IMR-90 (cell line): ENCODE data around the gene ZNF407. TPM values are rescaled to one million over a fixed set of nuclear protein-coding genes. Genes with fewer than 3 reads are reported as not detected.

Source experiments
- ATAC-seq: fragments of 200-7000 bp; cut with Tn5 transposase; 2 replicates; pipeline ENCODE4 v1.9.1; 2020; ENCODE audit warnings: low read depth, mild to moderate bottlenecking, moderate library complexity
- BruUV-seq: library from RNA; stranded (reverse); fragments of 400-500 nt; replicated peaks from 2 replicates; lab custom pipeline; 2021; lab: Mats Ljungman, UMichigan
- CTCF ChIA-PET: fragments of 300-600 bp; formaldehyde crosslinking; extraction: SDS; loops from one replicate; lab custom pipeline; 2021; ENCODE audit warnings: antibody characterized with exemption; lab: Yijun Ruan, JAX
- POLR2A ChIA-PET: fragments of 300-600 bp; sonication (Branson Sonifier 250); formaldehyde crosslinking; loops from one replicate; lab custom pipeline; 2022; ENCODE audit warnings: antibody characterized with exemption; ENCODE audit not compliant: unreplicated experiment; lab: Charles Lee
- DNase-seq: peaks from one replicate; pipeline ENCODE4 v3.0.0; 2013
- H2AFZ ChIP-seq: replicated peaks from 2 replicates; pipeline ENCODE3; 2013; ENCODE audit warnings: low read length, mild to moderate bottlenecking; ENCODE audit not compliant: poor library complexity
- H2AK5ac ChIP-seq: 2 replicates; pipeline ENCODE4 v1.6.1; 2013; ENCODE audit warnings: low read depth, low read length, inconsistent platforms
- H2AK9ac ChIP-seq: replicated peaks from 2 replicates; pipeline ENCODE3; 2013; ENCODE audit warnings: mild to moderate bottlenecking, low read depth, low read length, moderate library complexity; ENCODE audit not compliant: poor library complexity
- H2BK120ac ChIP-seq: 2 replicates; pipeline ENCODE4 v1.6.1; 2013; ENCODE audit warnings: low read depth, low read length, inconsistent platforms
- H2BK15ac ChIP-seq: 3 replicates; pipeline ENCODE4 v1.6.1; 2013; ENCODE audit warnings: low read depth, low read length, inconsistent platforms
- H2BK20ac ChIP-seq: 2 replicates; pipeline ENCODE4 v1.6.1; 2013; ENCODE audit warnings: low read depth, mild to moderate bottlenecking, inconsistent platforms, low read length, moderate library complexity
- H2BK5ac ChIP-seq: 2 replicates; pipeline ENCODE4 v1.6.1; 2013; ENCODE audit warnings: mild to moderate bottlenecking, low read depth, low read length, inconsistent platforms; ENCODE audit not compliant: poor library complexity, severe bottlenecking
- H3K14ac ChIP-seq: replicated peaks from 2 replicates; pipeline ENCODE4 v1.6.1; 2013; ENCODE audit warnings: low read depth, low read length, inconsistent platforms
- H3K18ac ChIP-seq: 2 replicates; pipeline ENCODE4 v1.6.1; 2013; ENCODE audit warnings: low read depth, low read length, control low read depth
- H3K23ac ChIP-seq: 2 replicates; pipeline ENCODE4 v1.6.1; 2013; ENCODE audit warnings: low read depth, low read length, inconsistent platforms
- H3K27ac ChIP-seq: 2 replicates; pipeline ENCODE4 v1.5.1; 2013; ENCODE audit warnings: mild to moderate bottlenecking, control low read depth, low read length; ENCODE audit not compliant: insufficient read depth
- H3K27me3 ChIP-seq: 2 replicates; pipeline ENCODE4 v1.6.1; 2013; ENCODE audit warnings: low read length; ENCODE audit not compliant: control insufficient read depth, insufficient read depth
- H3K36me3 ChIP-seq: 2 replicates; pipeline ENCODE4 v1.6.1; 2013; ENCODE audit warnings: low read length, mixed read lengths; ENCODE audit not compliant: control insufficient read depth, insufficient read depth
- H3K4ac ChIP-seq: 2 replicates; pipeline ENCODE4 v1.6.1; 2013; ENCODE audit warnings: low read depth, low read length, inconsistent platforms
- H3K4me1 ChIP-seq: 2 replicates; pipeline ENCODE4 v1.6.1; 2013; ENCODE audit warnings: low read length, mixed read lengths; ENCODE audit not compliant: control insufficient read depth, insufficient read depth
- H3K4me2 ChIP-seq: 2 replicates; pipeline ENCODE4 v1.6.1; 2013; ENCODE audit warnings: low read depth, mild to moderate bottlenecking, control low read depth, low read length, moderate library complexity
- H3K4me3 ChIP-seq: 2 replicates; pipeline ENCODE4 v1.5.1; 2013; ENCODE audit warnings: low read depth, mild to moderate bottlenecking, control low read depth, low read length, moderate library complexity; ENCODE audit not compliant: insufficient read depth
- H3K56ac ChIP-seq: 2 replicates; pipeline ENCODE4 v1.6.1; 2013; ENCODE audit warnings: low read length, inconsistent platforms; ENCODE audit not compliant: insufficient read depth; ENCODE audit errors: extremely low read depth
- H3K79me1 ChIP-seq, 2 experiments: 2 replicates each; pipeline ENCODE4 v1.6.1; 2013; ENCODE audit warnings: low read length in 2 of 2, inconsistent platforms in 1 of 2, low read depth in 1 of 2
- H3K9ac ChIP-seq: 2 replicates; pipeline ENCODE4 v1.6.1; 2013; ENCODE audit warnings: low read depth, low read length, control low read depth
- H3K9me1 ChIP-seq: 2 replicates; pipeline ENCODE4 v1.6.1; 2013; ENCODE audit warnings: low read length, inconsistent platforms; ENCODE audit not compliant: insufficient read depth
- H3K9me3 ChIP-seq: 2 replicates; pipeline ENCODE4 v1.6.1; 2013; ENCODE audit warnings: low read length; ENCODE audit not compliant: control insufficient read depth, insufficient read depth
- H4K20me1 ChIP-seq: 2 replicates; pipeline ENCODE4 v1.6.1; 2013; ENCODE audit warnings: low read length, inconsistent platforms; ENCODE audit not compliant: insufficient read depth
- H4K5ac ChIP-seq: 2 replicates; pipeline ENCODE4 v1.6.1; 2013; ENCODE audit warnings: mild to moderate bottlenecking, low read depth, low read length, control low read depth
- H4K8ac ChIP-seq, 2 experiments: 2 replicates each; pipeline ENCODE4 v1.6.1; 2013; ENCODE audit warnings: low read depth in 2 of 2, low read length in 2 of 2, control low read depth in 1 of 2, inconsistent platforms in 1 of 2
- H4K91ac ChIP-seq: 2 replicates; pipeline ENCODE4 v1.6.1; 2013; ENCODE audit warnings: low read depth, low read length, inconsistent platforms; ENCODE audit not compliant: insufficient read depth
- BHLHE40 ChIP-seq: fragments of 150-350 bp; IDR thresholded peaks from 2 replicates; pipeline ENCODE4 v1.6.1; 2016; ENCODE audit warnings: mild to moderate bottlenecking, low read depth, low read length
- CEBPB ChIP-seq: IDR thresholded peaks from 2 replicates; pipeline ENCODE4 v1.6.1; 2012; ENCODE audit warnings: low read depth, low read length, improper control_type of control experiment
- CHD1 ChIP-seq: IDR thresholded peaks from 2 replicates; pipeline ENCODE4 v1.6.1; 2012; ENCODE audit warnings: low read depth, low read length, improper control_type of control experiment
- MAFK ChIP-seq: IDR thresholded peaks from 2 replicates; pipeline ENCODE4 v1.6.1; 2012; ENCODE audit warnings: low read depth, low read length, improper control_type of control experiment
- NFE2L2 ChIP-seq: fragments of 150-350 bp; IDR thresholded peaks from 2 replicates; pipeline ENCODE4 v1.6.1; 2016; ENCODE audit warnings: low read depth, mild to moderate bottlenecking, low read length
- POLR2A ChIP-seq: IDR thresholded peaks from 2 replicates; pipeline ENCODE4 v1.6.1; 2012; ENCODE audit warnings: mild to moderate bottlenecking, low read depth, low read length
- RAD21 ChIP-seq: IDR thresholded peaks from 2 replicates; pipeline ENCODE4 v1.6.1; 2012; ENCODE audit warnings: low read length, improper control_type of control experiment
- RCOR1 ChIP-seq: IDR thresholded peaks from 2 replicates; pipeline ENCODE4 v1.6.1; 2012; ENCODE audit warnings: mild to moderate bottlenecking, low read length, improper control_type of control experiment; ENCODE audit not compliant: insufficient replicate concordance
- RFX5 ChIP-seq: IDR thresholded peaks from 2 replicates; pipeline ENCODE4 v1.8.0; 2012; ENCODE audit warnings: low read depth, mild to moderate bottlenecking, low read length, moderate library complexity
- SMC3 ChIP-seq: fragments of 150-350 bp; IDR thresholded peaks from 2 replicates; pipeline ENCODE4 v1.6.1; 2016; ENCODE audit warnings: low read depth, mild to moderate bottlenecking, antibody characterized with exemption, low read length, moderate library complexity
- WGBS, 2 experiments: methylation state at CpG; one replicate each; pipeline versions ENCODE4 v1.1.5 to v1.1.7; 2013; ENCODE audit warnings: missing lambda C conversion rate in 2 of 2; ENCODE audit not compliant: insufficient read length in 1 of 2; ENCODE audit errors: extremely low coverage in 2 of 2; 5-methylcytosine and 5-hydroxymethylcytosine counted together
- dilution Hi-C: fragments of 300-500 bp; cut with HindIII; formaldehyde crosslinking; loops from one replicate; pipeline ENCODE4 v1.14.3; 2018; ENCODE audit warnings: low sequenced_read_pairs; ENCODE audit not compliant: unreplicated experiment
- in situ Hi-C: fragments of 300-500 bp; cut with MboI; formaldehyde crosslinking; loops from 3 replicates; pipeline ENCODE4 v1.14.3; 2019; ENCODE audit warnings: low sequenced_read_pairs, inconsistent platforms, mixed read lengths
- intact Hi-C: fragments of 100-400 bp; cut with micrococcal nuclease; formaldehyde crosslinking; loops from 2 replicates; pipeline ENCODE4 v1.10.0; 2022
- polyA plus RNA-seq, 3 experiments: library from polyadenylated mRNA; depleted of rRNA; stranded (reverse); fragments of >200 nt; gene quantifications; 2 replicates each; pipeline ENCODE4 v1.2.3, GENCODE V29; 2012; ENCODE audit warnings: low replicate concordance in 1 of 3
- total RNA-seq: library from RNA; depleted of rRNA; stranded (reverse); fragments of >200 nt; gene quantifications from 2 replicates; pipeline ENCODE4 v1.2.3, GENCODE V29; 2012
- TF ChIP-seq, protein P1 (sequence below): fragments of 150-350 bp; IDR thresholded peaks from 2 replicates; pipeline ENCODE4 v1.6.1; 2017; ENCODE audit warnings: mild to moderate bottlenecking, antibody characterized with exemption, low read length, low read depth
- TF ChIP-seq, protein P2 (sequence below): conservative IDR thresholded peaks from 2 replicates; pipeline ENCODE4 v1.5.1; 2012; ENCODE audit warnings: mild to moderate bottlenecking, low read depth, low read length, improper control_type of control experiment

ZNF407 gene
- total and polyA plus RNA-seq, 2 of the 4 experiments (the other 2 are of a cell fraction): 3.1 to 20.1 TPM

GRCh38 chr18:74949611-74950010 lies 351.9 kb downstream of the ZNF407 start:
- ChIA-PET POLR2A (interaction anchor here (0.6 kb wide), 1 partner anchor 193 kb away, joined by 3 read pairs; no protein-coding TSS in a partner anchor), CTCF (no interaction called here)
- H3K4me1 ChIP-seq: peaks cover 10% of the 10 kb centered on the region
- no peaks in the 10 kb centered on the region for H3K9me3 ChIP-seq
- H3K79me1 ChIP-seq: peaks cover 4 to 9% of the 10 kb centered on the region in 2 experiments
- peak overlapping the region; percentile 25; the same call in 1 of the 3 replicates for H2BK15ac ChIP-seq
- no peak overlapping the region for H3K23ac ChIP-seq
- H3K27me3 ChIP-seq: no peaks in the 10 kb centered on the region
- H4K8ac ChIP-seq: no peak overlapping the region
- no peak overlapping the region for H3K14ac ChIP-seq
- intact Hi-C loops: loop anchor here (10.0 kb wide), 1 partner anchor 255 kb away; the partner anchor contains the start of gene PTGR3
- no peak overlapping the region for H2AK9ac ChIP-seq
- H2BK5ac ChIP-seq: no peak overlapping the region
- no peak overlapping the region for H3K4me2 ChIP-seq
- no peak overlapping the region for H3K9ac ChIP-seq
- no peaks in the 10 kb centered on the region for H3K36me3 ChIP-seq
- H3K4me3 ChIP-seq: no peak overlapping the region
- no peak for ATAC-seq
- BruUV-seq: no TSS peak
- H2AK5ac ChIP-seq: peak overlapping the region; percentile 27; the same call in 1 of the 2 replicates
- peaks cover 5% of the 10 kb centered on the region for H3K9me1 ChIP-seq
- TF ChIP-seq BHLHE40 (no peak), RAD21 (no peak), RCOR1 (no peak), CEBPB (no peak), NFE2L2 (no peak), MAFK (no peak), RFX5 (no peak), CHD1 (no peak), POLR2A (no peak), SMC3 (no peak)
- TF ChIP-seq, protein P1, sequence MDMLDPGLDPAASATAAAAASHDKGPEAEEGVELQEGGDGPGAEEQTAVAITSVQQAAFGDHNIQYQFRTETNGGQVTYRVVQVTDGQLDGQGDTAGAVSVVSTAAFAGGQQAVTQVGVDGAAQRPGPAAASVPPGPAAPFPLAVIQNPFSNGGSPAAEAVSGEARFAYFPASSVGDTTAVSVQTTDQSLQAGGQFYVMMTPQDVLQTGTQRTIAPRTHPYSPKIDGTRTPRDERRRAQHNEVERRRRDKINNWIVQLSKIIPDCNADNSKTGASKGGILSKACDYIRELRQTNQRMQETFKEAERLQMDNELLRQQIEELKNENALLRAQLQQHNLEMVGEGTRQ: no peak
- TF ChIP-seq, protein P2, sequence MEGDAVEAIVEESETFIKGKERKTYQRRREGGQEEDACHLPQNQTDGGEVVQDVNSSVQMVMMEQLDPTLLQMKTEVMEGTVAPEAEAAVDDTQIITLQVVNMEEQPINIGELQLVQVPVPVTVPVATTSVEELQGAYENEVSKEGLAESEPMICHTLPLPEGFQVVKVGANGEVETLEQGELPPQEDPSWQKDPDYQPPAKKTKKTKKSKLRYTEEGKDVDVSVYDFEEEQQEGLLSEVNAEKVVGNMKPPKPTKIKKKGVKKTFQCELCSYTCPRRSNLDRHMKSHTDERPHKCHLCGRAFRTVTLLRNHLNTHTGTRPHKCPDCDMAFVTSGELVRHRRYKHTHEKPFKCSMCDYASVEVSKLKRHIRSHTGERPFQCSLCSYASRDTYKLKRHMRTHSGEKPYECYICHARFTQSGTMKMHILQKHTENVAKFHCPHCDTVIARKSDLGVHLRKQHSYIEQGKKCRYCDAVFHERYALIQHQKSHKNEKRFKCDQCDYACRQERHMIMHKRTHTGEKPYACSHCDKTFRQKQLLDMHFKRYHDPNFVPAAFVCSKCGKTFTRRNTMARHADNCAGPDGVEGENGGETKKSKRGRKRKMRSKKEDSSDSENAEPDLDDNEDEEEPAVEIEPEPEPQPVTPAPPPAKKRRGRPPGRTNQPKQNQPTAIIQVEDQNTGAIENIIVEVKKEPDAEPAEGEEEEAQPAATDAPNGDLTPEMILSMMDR: no peak
- H3K27ac ChIP-seq: no peak overlapping the region
- in situ Hi-C loops: loop anchor here (10.0 kb wide), 1 partner anchor 535 kb away; no protein-coding TSS in a partner anchor
- WGBS, 2 experiments: no CpG with 5 or more reads among the region's 1 CpG
- peak overlapping the region; percentile 3; the same call in 1 of the 2 replicates for H4K5ac ChIP-seq
- H2BK120ac ChIP-seq: peak overlapping the region; percentile 25; the same call in 1 of the 2 replicates
- no peak for DNase-seq
- H4K20me1 ChIP-seq: no peaks in the 10 kb centered on the region
- dilution Hi-C loops: no loop called here
- peak overlapping the region; percentile 26; the same call in 1 of the 2 replicates for H3K4ac ChIP-seq
- H3K56ac ChIP-seq: no peak overlapping the region
- H2BK20ac ChIP-seq: no peak overlapping the region
- H3K18ac ChIP-seq: no peak overlapping the region
- H4K91ac ChIP-seq: 0 out of 2 replicates have a peak overlapping the region, but pooled peaks have one; percentile 42
- H2AFZ ChIP-seq: no peak overlapping the region
